GM18951 (cell line): ENCODE data around the gene IGF2.

Experiments
- POLR2A ChIP-seq: IDR thresholded peaks from 4 replicates; pipeline ENCODE4 v1.6.1; 2011; ENCODE audit warnings: mild to moderate bottlenecking; ENCODE audit not compliant: insufficient read length, insufficient read depth; ENCODE audit errors: extremely low read depth
- in situ Hi-C: fragments of 300-500 bp; cut with MboI; formaldehyde crosslinking; loops from one replicate; pipeline ENCODE4 v1.12.0; 2022; ENCODE audit warnings: low sequenced_read_pairs, mixed read lengths, inconsistent platforms; ENCODE audit not compliant: unreplicated experiment

IGF2 gene

GRCh38 chr11:2177076-2177475, 37.9 kb upstream of the IGF2 start:
- in situ Hi-C loops: no loop called here
- TF ChIP-seq POLR2A: no peak

GRCh38 chr11:2176389-2176900, 37.3 kb upstream of the IGF2 start:
- in situ Hi-C loops: no loop called here
- no peak for TF ChIP-seq POLR2A

- TF ChIP-seq POLR2A: no peak
- in situ Hi-C loops: no loop called here
These were observed 36.5 kb upstream of the IGF2 start for GRCh38 chr11:2175659-2176058.

- in situ Hi-C loops: loop anchor here (25.0 kb wide), 1 partner anchor 487 kb away; the partner anchor contains the start of gene KRTAP5-6
- TF ChIP-seq POLR2A: no peak
These were observed 35.2 kb upstream of the IGF2 start for GRCh38 chr11:2174361-2174760.

- TF ChIP-seq POLR2A: no peak
- in situ Hi-C loops: loop anchor here (25.0 kb wide), 1 partner anchor 486 kb away; the partner anchor contains the start of gene KRTAP5-6
These were observed 34.6 kb upstream of the IGF2 start for GRCh38 chr11:2173761-2174160.

GRCh38 chr11:2173150-2173693, 34.0 kb upstream of the IGF2 start:
- no peak for TF ChIP-seq POLR2A
- in situ Hi-C loops: loop anchor here (25.0 kb wide), 1 partner anchor 486 kb away; the partner anchor contains the start of gene KRTAP5-6

GRCh38 chr11:2172676-2173075, 33.5 kb upstream of the IGF2 start:
- in situ Hi-C loops: loop anchor here (25.0 kb wide), 1 partner anchor 485 kb away; the partner anchor contains the start of gene KRTAP5-6
- no peak for TF ChIP-seq POLR2A

GRCh38 chr11:2171591-2172003, 32.4 kb upstream of the IGF2 start, which contains the start of gene TH:
Gene TH, minus strand, starts transcription at chr11:2171815. Its CDS starts 29 bp downstream, at chr11:2171786.
- in situ Hi-C loops: loop anchor here (25.0 kb wide), 1 partner anchor 484 kb away; the partner anchor contains the start of gene KRTAP5-6

GRCh38 chr11:2169626-2170570, 30.7 kb upstream of the IGF2 start:
- TF ChIP-seq POLR2A: no peak
- in situ Hi-C loops: loop anchor here (10.0 to 25.0 kb wide), 2 partner anchors 345 to 483 kb away; partner anchors contain the start of gene KRTAP5-6

More at GRCh38 chr11:2171591-2172003, 32.4 kb upstream of the IGF2 start, which contains the start of gene TH:
- TF ChIP-seq POLR2A: no peak

GRCh38 chr11:2169005-2169378, 29.8 kb upstream of the IGF2 start:
- no peak for TF ChIP-seq POLR2A
- in situ Hi-C loops: loop anchor here (10.0 to 25.0 kb wide), 2 partner anchors 344 to 482 kb away; partner anchors contain the start of gene KRTAP5-6

- TF ChIP-seq POLR2A: no peak
- in situ Hi-C loops: loop anchor here (10.0 to 25.0 kb wide), 2 partner anchors 344 to 481 kb away; partner anchors contain the start of gene KRTAP5-6
These were observed 29.3 kb upstream of the IGF2 start for GRCh38 chr11:2168286-2169004.
